SH-SY5Y (cell line): ENCODE results near the gene PRDM16.

ENCODE experiments used
- GATA2 ChIP-seq: IDR thresholded peaks from 2 replicates; pipeline ENCODE4 v1.6.1; 2011; ENCODE audit warnings: mild to moderate bottlenecking, low read depth, low read length
- GATA3 ChIP-seq: IDR thresholded peaks from 2 replicates; pipeline ENCODE4 v1.6.1; 2011; ENCODE audit warnings: low read depth, mild to moderate bottlenecking, low read length, moderate library complexity

GRCh38 chr1:3274972-3275371 lies 206.0 kb downstream of the PRDM16 start:
- no peak for TF ChIP-seq GATA2
- no peak for TF ChIP-seq GATA3
